DND-41 (cell line): ENCODE data around the gene NKD2.

Experiments
- ATAC-seq: fragments of 200-7000 bp; cut with Tn5 transposase; 3 replicates; pipeline ENCODE4 v1.9.1; 2021; ENCODE audit warnings: low read depth; ENCODE audit not compliant: insufficient read depth
- DNase-seq: peaks from one replicate; pipeline ENCODE4 v3.0.0-alpha.2; 2020
- H2AFZ ChIP-seq: 2 replicates; pipeline ENCODE4 v1.6.0; 2012; ENCODE audit warnings: low read depth, low read length
- H3K27ac ChIP-seq: 2 replicates; pipeline ENCODE4 v1.5.1; 2012; ENCODE audit warnings: low read length, inconsistent platforms
- H3K27me3 ChIP-seq: fragments of 200-600 bp; sonication (generic); 2 replicates; pipeline ENCODE4 v1.6.0; 2012; ENCODE audit warnings: low read length, mild to moderate bottlenecking, inconsistent platforms; ENCODE audit not compliant: insufficient read depth, poor library complexity
- H3K36me3 ChIP-seq: 2 replicates; pipeline ENCODE4 v1.5.1; 2012; ENCODE audit warnings: low read length, inconsistent platforms; ENCODE audit not compliant: insufficient read depth
- H3K4me1 ChIP-seq: 2 replicates; pipeline ENCODE4 v1.5.1; 2012; ENCODE audit warnings: mild to moderate bottlenecking, low read length; ENCODE audit not compliant: insufficient read depth
- H3K4me2 ChIP-seq: 2 replicates; pipeline ENCODE4 v1.6.0; 2012; ENCODE audit warnings: mild to moderate bottlenecking, moderate library complexity, low read length, inconsistent platforms; ENCODE audit not compliant: insufficient read depth
- H3K4me3 ChIP-seq, 2 experiments: fragments of 200-600 bp in 1 of 2; shearing (Covaris generic) in 1 of 2; 2 replicates each; pipeline ENCODE4 v1.5.1; 2012 to 2016; ENCODE audit warnings: inconsistent platforms in 2 of 2, low read length in 2 of 2, mild to moderate bottlenecking in 2 of 2, low read depth in 1 of 2, moderate library complexity in 1 of 2
- H3K79me2 ChIP-seq: 2 replicates; pipeline ENCODE4 v1.6.0; 2012; ENCODE audit warnings: low read length, inconsistent platforms; ENCODE audit not compliant: insufficient read depth
- H3K9ac ChIP-seq: 2 replicates; pipeline ENCODE4 v1.6.0; 2012; ENCODE audit warnings: low read depth, mild to moderate bottlenecking, inconsistent platforms, low read length, moderate library complexity
- H3K9me3 ChIP-seq: 2 replicates; pipeline ENCODE4 v1.5.1; 2012; ENCODE audit warnings: low read length, moderate library complexity, mild to moderate bottlenecking, inconsistent platforms; ENCODE audit not compliant: insufficient read depth, severe bottlenecking
- H4K20me1 ChIP-seq: 2 replicates; pipeline ENCODE4 v1.6.0; 2012; ENCODE audit warnings: low read length; ENCODE audit not compliant: insufficient read depth
- CTCF ChIP-seq: IDR thresholded peaks from 2 replicates; pipeline ENCODE4 v1.5.1; 2012; ENCODE audit warnings: borderline replicate concordance, low read length, moderate library complexity, mild to moderate bottlenecking; ENCODE audit not compliant: poor library complexity, severe bottlenecking; ENCODE audit errors: extremely low read depth
- EZH2 ChIP-seq: IDR thresholded peaks from 3 replicates; pipeline ENCODE4 v1.6.1; 2012; ENCODE audit warnings: borderline replicate concordance, low read depth, mild to moderate bottlenecking, moderate library complexity, low read length, inconsistent platforms; ENCODE audit not compliant: severe bottlenecking

NKD2 gene

GRCh38 chr5:1011226-1011631 lies 2.6 kb downstream of the NKD2 start:
- H3K4me1 ChIP-seq = peaks cover 32% of the 10 kb centered on the region
- no peak overlapping the region for H2AFZ ChIP-seq
- peaks cover 69% of the 10 kb centered on the region for H4K20me1 ChIP-seq
- DNase-seq (peak; percentile 52), ATAC-seq (no peak)
- H3K79me2 ChIP-seq = peaks cover 38% of the 10 kb centered on the region
- no peaks in the 10 kb centered on the region for H3K9me3 ChIP-seq
- no peak overlapping the region for H3K4me3 ChIP-seq
- H3K27ac ChIP-seq = no peak overlapping the region
- H3K27me3 ChIP-seq = peaks cover 6% of the 10 kb centered on the region
- peaks cover 57% of the 10 kb centered on the region for H3K36me3 ChIP-seq
- H3K4me2 ChIP-seq = peak overlapping the region; percentile 90; the same call in 1 of the 2 replicates
- peak; percentile 70 for TF ChIP-seq CTCF
- TF ChIP-seq EZH2 = no peak
- H3K9ac ChIP-seq = no peak overlapping the region

GRCh38 chr5:1011741-1012312 lies 3.2 kb downstream of the NKD2 start:
- no peaks in the 10 kb centered on the region for H3K9me3 ChIP-seq
- H3K9ac ChIP-seq = no peak overlapping the region
- H2AFZ ChIP-seq = no peak overlapping the region
- no peak overlapping the region for H3K4me3 ChIP-seq
- H3K27me3 ChIP-seq = peaks cover 4% of the 10 kb centered on the region
- peaks cover 75% of the 10 kb centered on the region for H4K20me1 ChIP-seq
- peaks cover 38% of the 10 kb centered on the region for H3K79me2 ChIP-seq
- no peak overlapping the region for H3K27ac ChIP-seq
- DNase-seq (no peak), ATAC-seq (no peak)
- no peak for TF ChIP-seq EZH2
- TF ChIP-seq CTCF = no peak
- H3K36me3 ChIP-seq = peaks cover 63% of the 10 kb centered on the region
- no peak overlapping the region; the same call in 1 of the 2 replicates for H3K4me2 ChIP-seq
- H3K4me1 ChIP-seq = peaks cover 32% of the 10 kb centered on the region

GRCh38 chr5:1012313-1012841 lies 3.8 kb downstream of the NKD2 start:
- TF ChIP-seq CTCF (no peak), EZH2 (no peak)

More at GRCh38 chr5:1012313-1012841, 3.8 kb downstream of the NKD2 start:
- DNase-seq (no peak), ATAC-seq (no peak)
- no peak overlapping the region for H2AFZ ChIP-seq
- H3K4me1 ChIP-seq = peaks cover 32% of the 10 kb centered on the region
- no peak overlapping the region for H3K4me3 ChIP-seq
- no peaks in the 10 kb centered on the region for H3K9me3 ChIP-seq
- H3K4me2 ChIP-seq = no peak overlapping the region
- H3K9ac ChIP-seq = no peak overlapping the region
- peaks cover 69% of the 10 kb centered on the region for H3K36me3 ChIP-seq
- no peak overlapping the region for H3K27ac ChIP-seq
- peaks cover 38% of the 10 kb centered on the region for H3K79me2 ChIP-seq
- peaks cover 79% of the 10 kb centered on the region for H4K20me1 ChIP-seq
- peaks cover 4% of the 10 kb centered on the region for H3K27me3 ChIP-seq
